ENCODE measurements around the gene SMIM17.

Gene SMIM17

DNA sequence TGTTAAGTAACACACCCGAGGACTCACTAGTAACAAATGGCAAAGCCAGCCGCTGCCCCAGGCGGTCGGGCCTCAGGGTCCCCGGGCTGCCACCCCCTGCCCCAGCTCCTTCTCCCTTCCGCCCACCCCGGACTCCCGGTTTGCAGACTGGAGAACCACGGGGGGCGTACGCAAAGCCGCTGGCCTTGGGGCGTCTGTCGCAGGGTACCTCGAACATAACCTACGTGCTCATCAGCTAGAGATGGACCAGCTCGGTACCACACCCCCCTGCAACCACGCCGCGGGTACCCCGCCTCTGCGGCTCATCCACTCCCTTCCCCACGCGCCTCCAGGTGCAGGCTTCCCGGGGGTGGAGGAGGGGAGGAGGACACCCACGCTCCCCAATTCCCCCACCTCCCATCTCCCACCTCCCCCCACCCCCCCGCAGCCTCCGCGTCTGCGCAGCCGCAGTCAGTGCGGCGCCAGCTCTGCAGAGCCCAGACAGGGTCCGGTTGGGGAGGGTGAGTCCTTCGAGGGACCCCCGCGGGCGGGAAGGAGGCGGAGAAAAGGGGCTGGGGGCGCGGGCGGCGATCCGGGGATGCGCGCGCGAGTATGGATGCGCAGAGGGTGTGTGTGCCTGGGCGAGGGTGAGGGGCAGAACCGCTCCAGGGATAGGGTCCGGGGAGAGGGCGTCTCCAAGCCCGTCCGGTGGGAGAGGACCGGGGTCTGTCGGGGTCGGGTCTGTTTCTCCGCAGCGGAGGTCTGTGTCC, at the start of gene SMIM17:
Gene SMIM17 (plus strand): TSS at position 449 of the 749 bp plus-strand sequence. CDS start 2,509 bp downstream, outside the sequence.
- no peak for DNase-seq (ENCODE audit: low read depth in 2 of 2, low spot score in 1 of 2)

DNA sequence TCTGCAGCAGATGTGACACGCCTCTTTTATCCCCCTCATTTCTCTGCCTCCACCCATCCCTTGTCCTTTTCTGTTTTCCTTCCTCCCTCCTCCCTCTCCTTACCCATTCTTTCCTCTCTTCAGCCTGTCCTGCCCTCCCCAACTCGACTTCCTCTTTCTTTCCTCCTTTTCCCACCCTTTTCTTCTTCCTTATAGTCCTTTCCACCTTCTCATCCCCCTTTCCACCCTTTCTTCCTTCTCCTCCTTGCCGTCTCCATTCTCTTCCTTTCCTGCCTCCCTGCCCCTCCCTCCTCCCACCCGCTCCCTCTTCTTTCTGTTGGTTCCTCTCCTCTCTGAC, 48.5 kb upstream of the SMIM17 start:
- no peak for DNase-seq (ENCODE audit: low read depth in 2 of 2, low spot score in 1 of 2)

DNA sequence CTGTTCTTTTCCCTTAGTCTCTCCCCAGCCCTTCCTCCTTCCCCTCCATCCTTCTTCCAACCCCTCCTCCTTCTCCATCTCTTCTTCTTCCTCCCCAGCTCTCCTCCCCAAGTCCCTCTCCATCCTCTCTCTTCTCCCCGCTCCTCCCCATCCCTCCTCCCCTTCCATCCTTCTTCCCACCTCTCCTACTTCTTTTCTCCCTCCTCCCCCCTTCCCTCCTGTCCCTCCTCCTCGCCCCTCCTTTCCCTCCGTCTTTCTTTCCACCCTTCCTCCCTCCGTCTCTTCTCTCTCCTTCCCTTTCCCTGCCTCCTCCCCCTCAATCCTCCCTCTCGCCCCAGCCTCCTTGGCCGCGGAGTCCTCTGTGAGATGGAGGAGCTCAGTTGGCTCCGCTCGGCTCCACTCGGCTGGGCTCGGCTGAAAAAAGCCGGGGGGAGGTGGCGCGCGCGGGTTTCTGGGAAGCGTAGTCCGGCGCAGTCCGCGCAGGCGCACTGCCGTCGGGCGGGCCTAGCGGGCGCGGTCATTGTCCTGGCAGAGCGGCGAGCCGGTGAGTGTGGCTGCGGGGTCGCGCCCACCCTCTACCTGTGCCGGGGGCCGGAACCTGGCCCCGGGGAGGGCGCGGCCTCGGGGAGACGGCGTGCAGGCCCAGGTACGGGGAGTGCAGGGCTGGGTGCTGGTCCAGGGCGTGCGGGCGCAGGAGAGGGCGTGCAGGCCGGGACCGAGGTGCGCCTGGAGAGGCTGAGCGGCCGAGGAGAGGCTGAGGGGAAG, 48.0 kb upstream of the SMIM17 start, which contains the start of gene ZNF71:
Gene ZNF71 (plus strand): TSS at position 520 of the 765 bp plus-strand sequence. CDS start 6,257 bp downstream, outside the sequence.
- DNase-seq (ENCODE audit: low read depth in 2 of 2, low spot score in 1 of 2): peak; percentile 75 to 79

DNA sequence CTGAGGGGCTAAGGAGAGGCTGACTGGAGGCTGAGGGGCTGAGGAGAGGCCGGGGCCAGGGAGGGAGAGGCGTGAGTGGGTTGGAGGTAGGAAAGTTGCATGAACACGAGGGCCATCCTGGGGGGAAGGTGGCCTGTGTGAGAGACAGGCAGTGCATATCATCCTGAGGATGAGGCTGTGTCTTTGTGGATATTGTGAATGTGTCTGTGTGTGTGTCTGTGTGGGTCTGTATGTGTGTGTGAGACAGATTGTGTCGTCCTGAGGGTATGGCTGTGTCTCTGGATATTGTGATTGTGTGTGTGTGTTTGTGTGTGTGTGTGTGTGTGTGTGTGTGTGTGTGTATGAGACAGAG, 47.4 kb upstream of the SMIM17 start:
- DNase-seq (ENCODE audit: low read depth in 2 of 2, low spot score in 1 of 2): no peak

DNA sequence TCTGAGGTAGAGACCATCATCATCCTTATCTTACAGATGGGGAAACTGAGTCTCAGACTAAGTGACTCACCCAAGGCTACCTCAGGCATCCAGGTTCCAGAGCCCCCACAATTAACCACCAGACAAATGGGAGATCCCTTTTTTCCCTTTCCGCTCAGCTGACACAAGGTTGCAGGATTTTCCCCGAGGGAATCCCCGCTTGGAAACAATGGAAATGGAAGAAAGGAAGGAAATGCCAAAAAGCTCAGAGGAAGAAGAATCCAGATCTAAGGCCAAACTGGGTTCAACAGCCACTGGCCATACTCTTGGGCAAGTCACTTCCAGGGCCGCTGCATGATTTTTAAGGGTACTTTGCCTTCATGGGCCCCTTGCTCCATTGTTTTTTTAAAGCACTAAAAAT, 46.3 kb upstream of the SMIM17 start:
- DNase-seq (ENCODE audit: low read depth in 2 of 2, low spot score in 1 of 2): no peak

DNA sequence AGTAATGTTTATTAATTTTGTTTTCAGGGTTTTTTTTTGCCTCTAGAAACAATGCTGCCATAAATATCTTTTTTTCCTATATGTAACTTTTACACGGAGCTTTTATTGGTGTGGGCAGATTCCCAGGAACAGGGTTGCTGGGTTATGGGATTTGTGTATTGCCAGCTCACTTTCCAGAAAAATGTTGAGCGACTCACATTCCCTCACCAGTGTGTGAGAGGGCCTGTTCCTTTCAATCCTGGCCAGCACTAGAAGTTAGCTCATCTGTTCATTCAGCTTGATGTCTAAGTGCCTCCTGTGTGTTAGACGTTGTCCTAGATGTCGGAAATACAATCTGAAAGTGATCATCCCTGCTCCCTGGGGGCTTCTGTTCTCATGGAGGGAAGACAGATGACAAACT, 45.3 kb upstream of the SMIM17 start:
- DNase-seq (ENCODE audit: low read depth in 2 of 2, low spot score in 1 of 2): no peak

DNA sequence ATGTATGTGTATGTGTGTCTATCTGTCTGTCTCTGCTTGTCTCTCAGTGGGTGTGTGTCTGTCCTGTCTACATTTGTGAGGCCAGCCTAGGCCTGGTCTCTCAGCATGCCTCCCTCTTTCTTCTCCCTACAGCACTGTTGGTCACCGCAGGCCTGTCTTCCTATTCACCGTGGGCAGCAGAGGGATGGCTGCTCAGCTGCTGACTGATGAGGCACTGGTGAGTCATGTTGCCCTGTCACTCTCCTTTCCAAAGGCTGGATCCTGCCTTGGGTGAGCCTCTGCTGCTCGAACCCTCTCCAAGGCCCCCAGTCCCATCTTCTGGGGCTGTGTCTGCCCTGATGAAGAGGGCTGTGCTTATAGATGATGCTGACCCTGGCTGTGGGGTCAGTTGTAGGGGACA, 41.6 kb upstream of the SMIM17 start:
- no peak for DNase-seq (ENCODE audit: low read depth in 2 of 2, low spot score in 1 of 2)

DNA sequence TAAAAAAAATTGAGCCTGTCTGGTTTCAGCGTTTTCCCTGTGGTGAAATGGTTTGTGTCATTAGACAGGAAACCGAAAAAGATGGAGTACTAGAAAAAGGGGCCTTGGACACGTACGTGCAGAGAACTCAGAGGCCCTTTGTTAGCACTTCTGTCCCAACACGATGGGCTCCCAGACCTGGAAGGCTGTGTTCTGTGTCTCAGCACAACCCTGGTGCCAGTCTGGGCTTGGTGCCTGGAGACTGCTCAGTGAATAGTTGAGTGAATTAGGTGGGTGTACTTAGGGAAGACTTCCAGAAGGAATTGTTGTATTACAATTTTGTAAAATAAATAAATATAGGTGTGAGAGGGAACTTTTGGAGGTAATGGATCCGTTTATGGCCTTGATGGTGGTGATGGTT, 39.1 kb upstream of the SMIM17 start:
- DNase-seq (ENCODE audit: low read depth in 2 of 2, low spot score in 1 of 2): no peak

DNA sequence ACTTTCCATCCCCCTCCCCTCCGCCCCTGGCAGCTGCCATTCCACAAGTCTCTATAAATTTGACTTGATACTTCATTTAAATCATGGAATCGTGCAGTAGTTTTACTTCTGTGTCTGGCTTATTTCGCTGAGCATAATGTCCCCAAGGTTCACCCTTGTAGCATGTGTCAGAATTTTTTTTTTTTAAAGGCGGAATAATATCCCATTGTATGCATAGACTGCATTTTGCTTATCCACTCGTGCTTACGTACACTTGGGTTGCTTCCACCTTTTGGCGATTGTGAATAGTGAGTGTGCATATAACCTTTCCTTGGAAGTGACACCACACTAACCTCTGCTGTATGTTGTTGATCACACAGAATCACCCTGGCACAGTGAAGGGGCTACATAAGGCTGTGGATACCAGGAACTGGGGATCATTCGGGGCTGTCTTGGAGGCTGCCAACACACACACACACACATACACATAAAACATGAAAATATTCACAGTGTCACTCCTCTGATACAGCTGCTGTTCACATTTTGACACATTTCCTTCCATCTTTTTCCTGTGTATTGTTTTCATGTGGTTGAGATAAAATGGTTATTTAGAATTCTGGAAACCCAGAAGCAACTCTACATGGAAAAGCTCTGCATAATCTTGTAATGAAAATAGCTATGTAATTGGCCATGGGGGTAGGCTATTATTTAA, 34.5 kb upstream of the SMIM17 start:
- no peak for DNase-seq (ENCODE audit: low read depth in 2 of 2, low spot score in 1 of 2)

DNA sequence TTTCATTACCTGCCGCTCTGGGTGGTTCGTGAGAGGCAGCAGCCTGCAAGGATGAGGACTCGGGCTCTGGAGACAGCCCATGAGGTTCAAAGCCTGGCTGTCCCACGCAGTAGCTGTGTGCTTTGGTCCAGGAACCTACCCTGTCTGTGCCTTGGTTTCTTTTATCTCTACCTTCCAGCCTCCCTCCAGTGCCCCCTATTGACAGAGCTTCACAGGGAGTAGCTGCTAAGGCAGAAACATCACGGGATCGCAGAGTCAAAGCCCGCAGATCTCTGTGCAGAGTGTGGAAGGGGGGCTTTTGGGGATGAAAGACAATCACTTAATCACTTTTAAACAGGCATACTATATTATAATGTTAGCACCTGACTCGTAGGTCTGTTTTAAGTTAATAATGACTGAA, 31.7 kb upstream of the SMIM17 start:
- DNase-seq (ENCODE audit: low read depth in 2 of 2, low spot score in 1 of 2): no peak

DNA sequence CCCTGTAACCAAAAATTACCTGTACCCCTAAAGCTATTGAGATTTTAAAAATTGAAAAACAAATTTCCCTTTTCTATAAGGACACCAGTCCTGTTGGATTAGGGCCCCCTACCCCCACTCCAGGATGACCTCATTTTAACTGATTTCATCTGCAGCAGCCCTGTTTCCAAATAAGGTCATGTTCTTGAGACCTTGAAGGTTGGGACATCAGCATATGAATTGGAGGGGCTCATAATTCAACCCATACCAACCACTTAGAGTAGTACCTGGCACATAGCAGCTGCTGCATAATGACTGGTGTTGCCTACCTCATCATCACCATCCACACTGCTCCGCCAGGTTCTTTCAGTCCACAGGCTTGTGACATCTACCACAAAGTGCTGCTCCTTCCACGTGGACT, 30.2 kb upstream of the SMIM17 start:
- no peak for DNase-seq (ENCODE audit: low read depth in 2 of 2, low spot score in 1 of 2)

DNA sequence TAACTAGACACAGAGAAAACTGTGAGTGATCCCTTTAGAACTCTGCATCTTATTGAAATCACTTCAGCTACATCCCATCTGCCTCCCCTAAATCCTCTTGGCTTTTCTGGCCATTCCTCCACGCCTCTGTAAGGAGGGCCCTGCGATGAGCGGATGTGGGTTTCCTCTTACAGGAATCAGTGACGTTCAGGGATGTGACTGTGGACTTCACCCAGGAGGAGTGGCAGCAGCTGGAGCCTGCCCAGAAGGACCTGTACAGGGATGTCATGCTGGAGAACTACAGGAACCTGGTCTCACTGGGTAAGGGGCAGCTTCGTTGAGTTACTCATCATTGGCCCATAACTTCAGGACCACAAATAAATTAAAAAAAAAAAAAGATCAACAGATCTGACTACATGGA, 29.3 kb upstream of the SMIM17 start:
- DNase-seq (ENCODE audit: low read depth in 2 of 2, low spot score in 1 of 2): no peak

DNA sequence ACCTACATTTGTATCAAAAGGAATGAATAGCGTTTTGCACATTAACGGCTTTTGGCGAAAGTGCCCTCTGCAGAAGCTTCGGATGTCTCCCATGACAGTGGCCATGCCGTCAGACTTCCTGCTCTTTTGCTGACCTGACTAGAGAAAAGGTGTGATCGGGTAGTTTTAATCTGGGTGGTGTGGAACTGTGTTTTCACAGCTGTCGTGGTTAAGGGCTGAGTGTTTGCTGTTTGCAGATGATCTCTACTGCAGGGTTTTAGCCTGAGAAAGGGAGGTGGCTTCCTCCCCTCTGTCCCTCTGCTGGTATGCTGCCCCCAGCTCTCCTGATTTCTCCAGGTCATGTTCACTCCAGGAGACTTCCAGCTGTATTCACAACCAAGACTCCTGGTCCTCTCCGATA, 25.4 kb upstream of the SMIM17 start:
- DNase-seq (ENCODE audit: low read depth in 2 of 2, low spot score in 1 of 2): no peak

DNA sequence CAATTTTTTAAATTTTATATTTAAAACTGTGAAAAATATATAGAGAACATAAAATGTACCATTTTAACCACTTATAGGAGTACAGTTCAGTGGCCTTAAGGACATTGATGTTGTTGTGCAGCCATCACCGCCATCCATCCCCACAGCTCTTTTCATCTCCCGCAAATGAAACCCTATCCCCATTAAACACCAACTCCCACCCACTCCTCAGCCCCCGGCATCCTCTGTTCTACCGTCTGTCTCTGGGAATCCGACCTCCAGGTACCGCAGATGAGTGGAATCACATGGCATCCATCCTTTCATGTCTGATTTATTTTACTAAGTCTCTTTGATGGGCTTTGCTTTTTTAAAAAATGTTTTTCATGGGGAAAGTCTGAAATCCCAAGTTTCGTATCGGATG, 23.8 kb upstream of the SMIM17 start:
- no peak for DNase-seq (ENCODE audit: low read depth in 2 of 2, low spot score in 1 of 2)

DNA sequence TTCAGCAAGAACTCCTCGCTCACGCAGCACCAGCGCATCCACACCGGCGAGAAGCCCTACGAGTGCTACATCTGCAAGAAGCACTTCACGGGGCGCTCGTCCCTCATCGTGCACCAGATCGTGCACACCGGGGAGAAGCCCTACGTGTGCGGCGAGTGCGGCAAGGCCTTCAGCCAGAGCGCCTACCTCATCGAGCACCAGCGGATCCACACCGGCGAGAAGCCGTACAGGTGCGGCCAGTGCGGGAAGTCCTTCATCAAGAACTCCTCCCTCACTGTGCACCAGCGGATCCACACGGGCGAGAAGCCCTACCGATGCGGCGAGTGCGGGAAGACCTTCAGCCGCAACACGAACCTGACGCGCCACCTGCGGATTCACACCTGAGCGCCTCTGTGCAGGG, 20.6 kb upstream of the SMIM17 start:
- no peak for DNase-seq (ENCODE audit: low read depth in 2 of 2, low spot score in 1 of 2)

DNA sequence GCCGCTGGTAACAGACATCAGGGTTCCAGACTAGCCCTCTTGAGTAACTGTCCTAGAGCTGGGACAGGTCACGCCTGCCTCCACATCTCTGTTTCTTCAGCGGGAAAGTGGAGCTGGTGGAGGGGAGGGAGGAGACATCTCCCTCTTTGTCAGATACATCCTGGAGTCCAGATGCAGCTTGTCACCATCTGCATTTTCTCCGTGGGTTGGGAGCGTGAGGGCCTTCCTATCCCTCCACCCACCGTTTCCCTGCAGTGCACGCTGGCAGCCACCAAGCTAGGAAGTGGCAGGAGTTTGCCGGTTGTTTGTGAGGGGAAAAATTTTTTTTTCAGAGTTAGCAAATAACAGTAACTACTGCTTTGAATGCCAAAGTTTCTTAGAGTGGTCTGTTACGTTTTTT, 20.0 kb upstream of the SMIM17 start:
- no peak for DNase-seq (ENCODE audit: low read depth in 2 of 2, low spot score in 1 of 2)

DNA sequence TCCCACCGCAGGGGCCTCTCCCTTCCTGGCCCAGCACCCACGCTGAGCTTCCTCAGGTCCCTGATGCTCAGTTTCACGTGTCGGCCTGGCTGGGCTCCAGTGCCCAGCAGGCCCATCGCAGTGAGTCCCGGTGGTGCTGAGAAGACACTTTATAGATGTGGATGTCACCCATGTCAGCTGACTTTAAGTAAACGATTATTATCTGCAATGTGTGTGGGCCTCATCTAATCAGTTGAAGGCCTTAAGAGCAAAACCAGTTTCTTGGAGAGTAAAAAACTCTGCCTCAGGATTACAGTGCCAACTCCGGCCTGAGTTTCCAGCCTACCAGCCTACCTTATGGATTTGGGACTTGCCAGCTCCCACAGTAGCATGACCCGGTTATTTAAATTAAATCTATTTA, 17.3 kb upstream of the SMIM17 start:
- DNase-seq (ENCODE audit: low read depth in 2 of 2, low spot score in 1 of 2): no peak

DNA sequence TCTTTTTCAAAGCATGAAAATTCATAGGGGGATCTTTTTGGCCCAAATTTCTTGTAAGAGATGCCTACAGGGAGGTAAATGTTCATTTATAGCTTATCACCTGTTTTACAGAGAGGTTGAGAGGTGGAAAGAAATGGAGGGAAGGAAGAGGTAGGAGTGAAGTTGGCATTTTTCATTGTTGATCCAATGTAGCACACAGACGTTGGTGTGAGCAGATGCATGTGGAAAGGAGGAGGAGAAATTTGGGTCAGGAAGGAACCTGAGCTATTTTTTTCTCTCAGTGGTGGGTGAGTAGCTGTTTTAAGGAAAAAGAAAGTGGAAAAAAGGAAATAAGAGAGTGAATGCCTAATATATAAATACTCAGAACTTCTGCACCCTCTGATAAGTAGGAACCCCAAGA, 9.9 kb upstream of the SMIM17 start:
- no peak for DNase-seq (ENCODE audit: low read depth in 2 of 2, low spot score in 1 of 2)

DNA sequence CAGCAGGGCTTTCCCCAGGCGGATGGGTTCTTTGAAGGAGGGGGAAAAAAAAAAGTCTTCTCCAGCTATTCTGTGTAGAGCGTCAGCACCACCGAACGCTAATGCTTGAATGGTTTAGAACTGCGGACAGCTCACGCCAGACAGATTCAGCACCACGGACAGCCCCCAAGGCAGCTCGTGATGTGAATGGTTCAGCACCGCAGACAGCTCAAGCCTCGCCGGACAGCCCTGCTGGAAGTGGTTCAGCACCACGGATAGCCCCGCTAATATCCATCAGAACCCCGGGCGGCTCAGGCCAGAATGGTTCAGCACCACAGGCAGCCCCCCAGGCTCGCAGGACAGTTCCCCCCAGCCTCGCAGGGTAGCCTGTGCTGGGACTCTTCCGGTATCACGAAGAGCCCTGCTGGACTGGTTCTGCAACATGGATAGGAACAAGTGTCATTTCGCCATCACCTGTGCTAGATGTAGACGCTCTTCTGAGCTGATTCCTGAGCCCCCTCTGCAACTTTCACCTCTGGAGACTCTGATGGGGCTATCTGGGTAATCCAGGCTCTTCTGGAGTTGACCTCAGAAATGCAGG, 4.9 kb upstream of the SMIM17 start:
- no peak for DNase-seq (ENCODE audit: low read depth in 2 of 2, low spot score in 1 of 2)

DNA sequence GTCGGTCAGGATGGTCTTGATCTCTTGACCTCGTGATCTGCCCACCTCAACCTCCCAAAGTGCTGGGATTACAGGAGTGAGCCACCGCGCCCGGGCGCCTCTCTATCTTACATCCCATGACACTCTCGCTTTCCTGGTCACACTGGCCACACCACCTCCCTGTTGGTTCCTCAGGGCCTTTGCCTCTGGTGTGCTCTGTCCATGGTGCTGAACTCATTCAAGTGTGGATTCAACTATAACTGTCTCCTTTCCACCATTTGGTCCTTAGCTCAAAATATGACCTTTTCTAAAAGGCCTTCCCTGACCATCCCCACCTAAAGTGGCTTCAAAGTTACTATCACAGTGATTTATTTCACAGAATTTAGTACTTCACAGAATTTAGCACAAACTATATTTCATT, 3.7 kb upstream of the SMIM17 start:
- DNase-seq (ENCODE audit: low read depth in 2 of 2, low spot score in 1 of 2): no peak

DNA sequence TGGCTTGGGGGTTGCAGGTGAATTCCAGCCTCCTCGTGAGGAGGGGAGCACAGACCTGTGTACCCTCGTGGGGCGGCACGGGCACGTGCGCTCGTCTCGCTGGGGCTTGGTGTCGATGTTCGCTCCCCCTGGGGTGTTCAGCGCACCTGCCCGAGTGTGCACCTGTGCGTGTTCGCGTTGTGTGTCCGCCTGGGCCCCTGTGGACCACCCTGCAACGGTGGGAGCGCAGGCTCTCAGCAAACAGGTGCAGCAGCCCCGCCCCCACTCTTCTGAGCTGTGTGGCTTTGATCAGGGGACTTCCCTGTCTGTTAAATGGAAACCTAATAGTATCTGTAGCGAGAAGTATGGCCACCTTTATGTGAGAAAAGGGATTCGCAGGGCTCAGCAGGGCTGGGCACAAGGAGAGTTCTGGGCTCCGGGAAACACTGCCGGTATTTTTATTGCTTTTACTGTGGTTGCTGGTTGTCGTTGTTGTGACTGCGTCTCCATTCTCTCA, 549 bp downstream of the SMIM17 start:
- DNase-seq (ENCODE audit: low read depth in 2 of 2, low spot score in 1 of 2): no peak

DNA sequence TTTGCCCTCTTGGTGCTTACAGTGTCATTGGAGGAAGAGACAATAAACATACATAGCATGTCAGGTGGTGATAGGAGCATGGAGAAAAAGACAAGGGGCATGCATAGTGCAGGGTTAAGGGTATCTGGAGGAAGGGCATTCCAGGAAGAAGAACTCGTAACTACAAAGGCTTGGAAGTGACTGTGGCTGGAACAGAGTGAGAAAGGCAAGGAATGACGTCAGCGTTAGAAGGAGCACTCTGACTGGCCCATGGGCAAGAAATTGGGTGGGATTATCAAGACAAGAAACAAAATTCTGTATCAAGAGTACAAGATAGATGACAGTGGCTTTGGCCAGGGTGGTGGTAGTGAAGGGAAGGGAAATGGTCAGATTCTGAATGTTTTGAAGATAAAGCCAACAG, 11.2 kb downstream of the SMIM17 start:
- DNase-seq (ENCODE audit: low read depth in 2 of 2, low spot score in 1 of 2): no peak
